Measurements from ENCODE around the gene INPP5A.

DNA sequence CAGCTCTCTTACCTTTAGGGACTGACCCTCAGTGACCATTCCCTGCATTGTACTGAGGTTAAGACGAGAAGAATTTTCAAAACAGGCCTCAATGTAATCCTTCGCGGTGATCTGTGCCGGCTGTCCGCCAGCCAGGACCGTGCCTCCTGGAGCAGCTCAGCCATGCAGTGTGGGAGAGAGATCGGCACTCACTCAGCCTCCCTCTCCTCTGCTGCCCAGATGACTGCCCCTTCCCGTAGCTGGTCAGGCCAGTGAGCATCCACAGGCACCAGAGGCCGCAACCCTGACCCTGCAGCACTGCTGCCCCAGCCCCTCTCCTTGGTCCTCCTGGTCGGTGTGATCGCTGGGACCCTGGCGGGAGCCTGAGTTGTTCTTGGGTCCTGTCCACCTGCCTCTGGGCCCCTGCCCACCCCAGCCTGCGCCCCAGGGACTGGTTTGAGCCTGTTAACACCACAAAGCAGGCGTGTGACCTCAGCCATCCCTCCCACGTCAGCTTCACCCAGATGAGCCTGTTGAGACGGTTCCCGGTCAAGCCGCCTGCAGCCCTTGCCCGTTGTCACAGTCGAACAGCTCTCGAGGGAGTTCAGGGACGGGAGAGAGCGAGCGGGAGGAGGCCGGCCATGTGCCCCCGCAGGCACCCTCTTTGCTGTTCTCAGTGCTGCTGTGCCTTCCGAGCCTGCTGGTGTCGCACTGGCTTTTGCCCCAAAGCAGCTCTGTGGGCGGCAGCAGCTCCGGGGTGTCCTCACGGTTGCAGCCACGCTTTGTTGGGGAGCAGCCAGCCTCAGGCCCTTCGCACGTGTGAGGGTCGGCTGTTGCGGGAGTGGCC is 211.2 kb downstream of the INPP5A start:
- TF ChIP-seq, protein P1, sequence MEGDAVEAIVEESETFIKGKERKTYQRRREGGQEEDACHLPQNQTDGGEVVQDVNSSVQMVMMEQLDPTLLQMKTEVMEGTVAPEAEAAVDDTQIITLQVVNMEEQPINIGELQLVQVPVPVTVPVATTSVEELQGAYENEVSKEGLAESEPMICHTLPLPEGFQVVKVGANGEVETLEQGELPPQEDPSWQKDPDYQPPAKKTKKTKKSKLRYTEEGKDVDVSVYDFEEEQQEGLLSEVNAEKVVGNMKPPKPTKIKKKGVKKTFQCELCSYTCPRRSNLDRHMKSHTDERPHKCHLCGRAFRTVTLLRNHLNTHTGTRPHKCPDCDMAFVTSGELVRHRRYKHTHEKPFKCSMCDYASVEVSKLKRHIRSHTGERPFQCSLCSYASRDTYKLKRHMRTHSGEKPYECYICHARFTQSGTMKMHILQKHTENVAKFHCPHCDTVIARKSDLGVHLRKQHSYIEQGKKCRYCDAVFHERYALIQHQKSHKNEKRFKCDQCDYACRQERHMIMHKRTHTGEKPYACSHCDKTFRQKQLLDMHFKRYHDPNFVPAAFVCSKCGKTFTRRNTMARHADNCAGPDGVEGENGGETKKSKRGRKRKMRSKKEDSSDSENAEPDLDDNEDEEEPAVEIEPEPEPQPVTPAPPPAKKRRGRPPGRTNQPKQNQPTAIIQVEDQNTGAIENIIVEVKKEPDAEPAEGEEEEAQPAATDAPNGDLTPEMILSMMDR (IDR thresholded peaks at IDR 0.05; ENCODE audit: low read depth, low read length, poor library complexity, severe bottlenecking), result no peak
- TF ChIP-seq EZH2phosphoT487 (IDR thresholded peaks at IDR 0.05; ENCODE audit: borderline replicate concordance, low read length), result no peak

Data from DOHH2 (cell line).